Measurements from ENCODE around the gene TXNRD1. TPM values are rescaled to one million over a fixed set of nuclear protein-coding genes. Genes with fewer than 3 reads are reported as not detected.
"Not testable (repeated sequence)": the region's sequence is repeated elsewhere in the genome, so short reads cannot be mapped to it uniquely, and the experiment has no call there.

TXNRD1 gene
- total RNA-seq, 3 donors from 2014 or later = 76.0 to 117 (median 77.5) TPM

GRCh38 chr12:104171785-104172569, 43.6 kb upstream of the TXNRD1 start:
- DNase-seq = no peak
- Histone ChIP-seq H3K4me3 (no peak overlapping the region), H3K4me1 (ENCODE audit: low read depth) (no peaks in the 10 kb centered on the region), H3K9me3 (no peaks in the 10 kb centered on the region), H3K36me3 (ENCODE audit: low read depth) (no peaks in the 10 kb centered on the region)
- no peak for TF ChIP-seq CTCF (IDR thresholded peaks at IDR 0.05)
- intact Hi-C loops (cut with DNase I, micrococcal nuclease) = no loop called here
- ATAC-seq = no peak

- H3K36me3 ChIP-seq (ENCODE audit: low read depth) = no peaks in the 10 kb centered on the region
- no peak for TF ChIP-seq CTCF (IDR thresholded peaks at IDR 0.05)
- no peaks in the 10 kb centered on the region for H3K4me1 ChIP-seq (ENCODE audit: low read depth)
- DNase-seq (no peak), ATAC-seq (no peak)
- H3K4me3 ChIP-seq = no peak overlapping the region
- no peaks in the 10 kb centered on the region for H3K9me3 ChIP-seq
- intact Hi-C loops (cut with DNase I, micrococcal nuclease) = no loop called here
Observed at GRCh38 chr12:104172570-104172947, 43.0 kb upstream of the TXNRD1 start.

GRCh38 chr12:104173804-104174203, 41.8 kb upstream of the TXNRD1 start:
- H3K9me3 ChIP-seq; H3K36me3 ChIP-seq (ENCODE audit: low read depth); H3K4me3 ChIP-seq; DNase-seq; intact Hi-C loops (cut with DNase I, micrococcal nuclease); ATAC-seq; H3K4me1 ChIP-seq (ENCODE audit: low read depth): not testable (repeated sequence)

- ATAC-seq = no peak
- H3K9me3 ChIP-seq = no peaks in the 10 kb centered on the region
- H3K4me1 ChIP-seq (ENCODE audit: low read depth) = no peaks in the 10 kb centered on the region
- H3K4me3 ChIP-seq = no peak overlapping the region
- H3K36me3 ChIP-seq (ENCODE audit: low read depth) = no peaks in the 10 kb centered on the region
- intact Hi-C loops (cut with DNase I, micrococcal nuclease) = no loop called here
- no peak for TF ChIP-seq CTCF (IDR thresholded peaks at IDR 0.05)
- no peak for DNase-seq
Observed at GRCh38 chr12:104175726-104176247, 39.8 kb upstream of the TXNRD1 start.

GRCh38 chr12:104177336-104177662, 38.3 kb upstream of the TXNRD1 start:
- no peaks in the 10 kb centered on the region for H3K4me1 ChIP-seq (ENCODE audit: low read depth)
- intact Hi-C loops (cut with DNase I, micrococcal nuclease) = no loop called here
- H3K4me3 ChIP-seq = no peak overlapping the region
- DNase-seq = no peak
- no peak for TF ChIP-seq CTCF (IDR thresholded peaks at IDR 0.05)
- no peaks in the 10 kb centered on the region for H3K36me3 ChIP-seq (ENCODE audit: low read depth)
- H3K9me3 ChIP-seq = no peaks in the 10 kb centered on the region
- ATAC-seq = no peak

- ATAC-seq = peak; percentile 70
Observed at GRCh38 chr12:104177663-104178501, 37.7 kb upstream of the TXNRD1 start.

More at GRCh38 chr12:104177663-104178501, 37.7 kb upstream of the TXNRD1 start:
- no peaks in the 10 kb centered on the region for H3K9me3 ChIP-seq
- intact Hi-C loops (cut with DNase I, micrococcal nuclease) = no loop called here
- TF ChIP-seq CTCF (IDR thresholded peaks at IDR 0.05) = no peak
- H3K4me3 ChIP-seq = no peak overlapping the region
- no peaks in the 10 kb centered on the region for H3K4me1 ChIP-seq (ENCODE audit: low read depth)
- H3K36me3 ChIP-seq (ENCODE audit: low read depth) = no peaks in the 10 kb centered on the region
- DNase-seq = peak; percentile 30 to 52 (median 45)

All from mucosa of descending colon (tissue), 3 donors.